Kidney (tissue), 14 donors: Measurements from ENCODE around the gene ARID1B. TPM values are rescaled to one million over a fixed set of nuclear protein-coding genes. Genes with fewer than 3 reads are reported as not detected.

Experiments used
- DNase-seq, 5 donors: peaks; one replicate each; pipeline ENCODE4 v3.0.0-alpha.2; 2013 to 2020
- FAIRE-seq: peaks from 2 replicates; lab custom pipeline; 2012; peaks lifted over from hg19 to GRCh38; lab: Jason Lieb, UNC
- H3K27ac ChIP-seq, 2 donors: one replicate each; pipeline ENCODE4 v1.7.0; 2013; ENCODE audit warnings: low read depth in 2 of 2, low read length in 2 of 2, inconsistent platforms in 1 of 2
- H3K27me3 ChIP-seq: one replicate; pipeline ENCODE4 v1.7.1; 2013; ENCODE audit warnings: low read length, inconsistent platforms; ENCODE audit not compliant: control insufficient read depth, insufficient read depth
- H3K36me3 ChIP-seq, 3 donors: one replicate each; pipeline versions ENCODE4 v1.7.0 to v1.7.1; 2013; ENCODE audit warnings: low read length in 3 of 3, control low read depth in 1 of 3, inconsistent platforms in 1 of 3; ENCODE audit not compliant: insufficient read depth in 3 of 3, control insufficient read depth in 2 of 3
- H3K4me1 ChIP-seq, 3 donors: one replicate each; pipeline versions ENCODE4 v1.7.0 to v1.7.1; 2013; ENCODE audit warnings: low read length in 3 of 3, inconsistent platforms in 1 of 3, low read depth in 1 of 3; ENCODE audit not compliant: control insufficient read depth in 2 of 3, insufficient read depth in 2 of 3
- H3K4me3 ChIP-seq, 3 donors: one replicate each; pipeline versions ENCODE4 v1.7.0 to v1.8.1; 2013; ENCODE audit warnings: low read length in 3 of 3, control low read depth in 1 of 3, inconsistent platforms in 1 of 3
- H3K9ac ChIP-seq, 3 donors: one replicate each; pipeline versions ENCODE4 v1.7.0 to v1.7.1; 2013; ENCODE audit warnings: low read length in 3 of 3, control low read depth in 1 of 3, inconsistent platforms in 1 of 3
- H3K9me3 ChIP-seq, 3 donors: one replicate each; pipeline versions ENCODE4 v1.7.0 to v1.7.1; 2013; ENCODE audit warnings: low read length in 3 of 3, control low read depth in 1 of 3, inconsistent platforms in 1 of 3; ENCODE audit not compliant: control insufficient read depth in 2 of 3, insufficient read depth in 1 of 3
- CTCF ChIP-seq: IDR thresholded peaks from 3 replicates; pipeline ENCODE4 v1.5.1; 2012; ENCODE audit warnings: mild to moderate bottlenecking, moderate library complexity, borderline replicate concordance; ENCODE audit not compliant: insufficient read depth; ENCODE audit errors: extremely low read depth
- intact Hi-C: fragments of 100-400 bp; cut with DNase I; formaldehyde crosslinking; loops from one replicate; pipeline ENCODE4 v1.11.1; 2022
- polyA plus RNA-seq: library from polyadenylated mRNA; stranded (reverse); fragments of 350-450 nt; fragmentation: Illumina TruSeq; extraction: RNeasy Lipid Tissue Mini Kit (QIAGEN cat#74804); gene quantifications from one replicate; pipeline ENCODE4 v1.2.3, GENCODE V29; 2014; ENCODE audit warnings: low read depth, low replicate concordance; ENCODE audit not compliant: insufficient read depth
- total RNA-seq: library from RNA; stranded (reverse); fragmentation: NEBNext Ultra II Directional; extraction: Animal tissue kit (Norgen Biotek cat#: 25700); gene quantifications from one replicate; pipeline ENCODE4 v1.2.1, GENCODE V29; 2021
- donor health status: control.
- donor health status: control.
- donor health status: control.
- donor health status: control.
- donor health status: control.
- donor health status: DM: yes; HTN: yes; CAD: no.
- donor health status: Normal renal cell carcinoma (clear cell type).

Gene ARID1B
- total and polyA plus RNA-seq, 2 donors from 2014 or later, result 16.4 to 110 TPM

- DNase-seq (no peak), FAIRE-seq (no peak)
- H3K27ac ChIP-seq, result no peak overlapping the region
- H3K27me3 ChIP-seq, result no peaks in the 10 kb centered on the region
- no peak overlapping the region for H3K9ac ChIP-seq
- TF ChIP-seq CTCF, result no peak
- H3K36me3 ChIP-seq, result no peaks in the 10 kb centered on the region
- H3K4me3 ChIP-seq, result no peak overlapping the region
- H3K4me1 ChIP-seq, result peaks cover 0 to 28% (median 13%) of the 10 kb centered on the region in 3 donors
- intact Hi-C loops, result no loop called here
- no peaks in the 10 kb centered on the region for H3K9me3 ChIP-seq
These were observed 77.4 kb downstream of the ARID1B start for GRCh38 chr6:156854466-156855161.

GRCh38 chr6:156857573-156857972, 80.4 kb downstream of the ARID1B start:
- DNase-seq (no peak), FAIRE-seq (no peak)
- intact Hi-C loops, result no loop called here

GRCh38 chr6:156859686-156860085, 82.5 kb downstream of the ARID1B start:
- Histone ChIP-seq H3K9ac (no peak overlapping the region), H3K4me1 (peaks cover 0 to 20% (median 15%) of the 10 kb centered on the region in 3 donors), H3K4me3 (no peak overlapping the region), H3K27me3 (no peaks in the 10 kb centered on the region), H3K27ac (no peak overlapping the region), H3K36me3 (no peaks in the 10 kb centered on the region), H3K9me3 (no peaks in the 10 kb centered on the region)
- TF ChIP-seq CTCF, result no peak
- FAIRE-seq (no peak), DNase-seq (no peak)
- intact Hi-C loops, result no loop called here

More at GRCh38 chr6:156857573-156857972, 80.4 kb downstream of the ARID1B start:
- no peak overlapping the region for H3K27ac ChIP-seq
- H3K9ac ChIP-seq, result no peak overlapping the region
- no peak for TF ChIP-seq CTCF
- H3K9me3 ChIP-seq, result no peaks in the 10 kb centered on the region
- no peak overlapping the region for H3K4me3 ChIP-seq
- H3K36me3 ChIP-seq, result no peaks in the 10 kb centered on the region
- H3K27me3 ChIP-seq, result no peaks in the 10 kb centered on the region
- H3K4me1 ChIP-seq, result peaks cover 0 to 20% (median 15%) of the 10 kb centered on the region in 3 donors
